IPS-11a (cell line): Measurements from ENCODE around the gene NT5E.
"Not testable (repeated sequence)": the region's sequence is repeated elsewhere in the genome, so short reads cannot be mapped to it uniquely, and the experiment has no call there.

ENCODE experiments used
- H3K4me3 ChIP-seq: one replicate; pipeline ENCODE4 v1.5.1; 2013; ENCODE audit warnings: low read depth, low read length, control low read depth

The NT5E gene

GRCh38 chr6:85484948-85485347 lies 35.1 kb downstream of the NT5E start:
- no peak overlapping the region for H3K4me3 ChIP-seq

- no peak overlapping the region for H3K4me3 ChIP-seq
Measured at GRCh38 chr6:85490516-85491248, 40.8 kb downstream of the NT5E start.

- H3K4me3 ChIP-seq, result no peak overlapping the region
Measured at GRCh38 chr6:85493389-85493788, 43.5 kb downstream of the NT5E start.

GRCh38 chr6:85494547-85495536 lies 45.0 kb downstream of the NT5E start:
- no peak overlapping the region for H3K4me3 ChIP-seq

GRCh38 chr6:85496009-85496579 lies 46.2 kb downstream of the NT5E start:
- H3K4me3 ChIP-seq, result no peak overlapping the region

- no peak overlapping the region for H3K4me3 ChIP-seq
Measured at GRCh38 chr6:85496856-85497255, 47.0 kb downstream of the NT5E start.

GRCh38 chr6:85498596-85499258 lies 48.8 kb downstream of the NT5E start:
- no peak overlapping the region for H3K4me3 ChIP-seq

- H3K4me3 ChIP-seq, result no peak overlapping the region
Measured at GRCh38 chr6:85506441-85507093, 56.7 kb downstream of the NT5E start.

GRCh38 chr6:85516168-85516567 lies 66.3 kb downstream of the NT5E start:
- H3K4me3 ChIP-seq, result no peak overlapping the region

- H3K4me3 ChIP-seq, result not testable (repeated sequence)
Measured at GRCh38 chr6:85524281-85524680, 74.4 kb downstream of the NT5E start.

GRCh38 chr6:85537055-85537494 lies 87.2 kb downstream of the NT5E start:
- H3K4me3 ChIP-seq, result no peak overlapping the region

GRCh38 chr6:85544776-85545175 lies 94.9 kb downstream of the NT5E start:
- H3K4me3 ChIP-seq, result no peak overlapping the region
